ENCODE data around the gene ADIPOQ. TPM values are rescaled to one million over a fixed set of nuclear protein-coding genes. Genes with fewer than 3 reads are reported as not detected.

ADIPOQ gene
- total and polyA plus RNA-seq, 2 of the 13 experiments (the other 11 are each of a cell fraction or from before 2014, with no cell fraction given) = not detected

DNA sequence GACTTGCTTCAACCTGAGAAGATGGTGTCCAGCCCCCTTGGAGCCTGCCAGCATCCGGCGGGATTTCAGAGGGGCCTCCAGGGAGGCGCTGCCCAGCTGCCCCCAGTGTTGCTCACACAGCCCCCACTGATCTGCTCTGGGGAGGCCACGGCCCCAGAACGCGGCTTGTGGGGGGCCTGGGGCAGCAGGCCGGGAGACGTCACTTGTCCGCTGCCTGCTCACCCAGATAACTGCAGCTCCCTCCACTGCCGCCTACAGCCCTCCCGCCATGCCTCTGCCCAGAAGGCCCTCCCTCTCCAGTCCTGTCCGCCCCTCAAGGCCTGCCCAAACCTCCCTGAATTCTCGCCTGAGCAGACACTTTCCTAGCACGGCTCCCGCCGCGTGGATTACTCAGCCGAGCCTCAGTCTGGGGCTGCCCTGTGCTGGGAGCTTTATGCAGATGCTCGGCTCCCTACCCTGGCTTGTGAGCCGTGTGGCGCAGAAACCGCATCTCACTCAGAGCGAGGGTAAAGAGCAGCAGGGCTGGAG, 17.2 kb upstream of the ADIPOQ start (continued):
- TF ChIP-seq, protein P1, sequence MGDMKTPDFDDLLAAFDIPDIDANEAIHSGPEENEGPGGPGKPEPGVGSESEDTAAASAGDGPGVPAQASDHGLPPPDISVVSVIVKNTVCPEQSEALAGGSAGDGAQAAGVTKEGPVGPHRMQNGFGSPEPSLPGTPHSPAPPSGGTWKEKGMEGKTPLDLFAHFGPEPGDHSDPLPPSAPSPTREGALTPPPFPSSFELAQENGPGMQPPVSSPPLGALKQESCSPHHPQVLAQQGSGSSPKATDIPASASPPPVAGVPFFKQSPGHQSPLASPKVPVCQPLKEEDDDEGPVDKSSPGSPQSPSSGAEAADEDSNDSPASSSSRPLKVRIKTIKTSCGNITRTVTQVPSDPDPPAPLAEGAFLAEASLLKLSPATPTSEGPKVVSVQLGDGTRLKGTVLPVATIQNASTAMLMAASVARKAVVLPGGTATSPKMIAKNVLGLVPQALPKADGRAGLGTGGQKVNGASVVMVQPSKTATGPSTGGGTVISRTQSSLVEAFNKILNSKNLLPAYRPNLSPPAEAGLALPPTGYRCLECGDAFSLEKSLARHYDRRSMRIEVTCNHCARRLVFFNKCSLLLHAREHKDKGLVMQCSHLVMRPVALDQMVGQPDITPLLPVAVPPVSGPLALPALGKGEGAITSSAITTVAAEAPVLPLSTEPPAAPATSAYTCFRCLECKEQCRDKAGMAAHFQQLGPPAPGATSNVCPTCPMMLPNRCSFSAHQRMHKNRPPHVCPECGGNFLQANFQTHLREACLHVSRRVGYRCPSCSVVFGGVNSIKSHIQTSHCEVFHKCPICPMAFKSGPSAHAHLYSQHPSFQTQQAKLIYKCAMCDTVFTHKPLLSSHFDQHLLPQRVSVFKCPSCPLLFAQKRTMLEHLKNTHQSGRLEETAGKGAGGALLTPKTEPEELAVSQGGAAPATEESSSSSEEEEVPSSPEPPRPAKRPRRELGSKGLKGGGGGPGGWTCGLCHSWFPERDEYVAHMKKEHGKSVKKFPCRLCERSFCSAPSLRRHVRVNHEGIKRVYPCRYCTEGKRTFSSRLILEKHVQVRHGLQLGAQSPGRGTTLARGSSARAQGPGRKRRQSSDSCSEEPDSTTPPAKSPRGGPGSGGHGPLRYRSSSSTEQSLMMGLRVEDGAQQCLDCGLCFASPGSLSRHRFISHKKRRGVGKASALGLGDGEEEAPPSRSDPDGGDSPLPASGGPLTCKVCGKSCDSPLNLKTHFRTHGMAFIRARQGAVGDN (CRISPR knock-in tag; IDR thresholded peaks at IDR 0.05) = peak; percentile 69
- TF ChIP-seq, protein P2, sequence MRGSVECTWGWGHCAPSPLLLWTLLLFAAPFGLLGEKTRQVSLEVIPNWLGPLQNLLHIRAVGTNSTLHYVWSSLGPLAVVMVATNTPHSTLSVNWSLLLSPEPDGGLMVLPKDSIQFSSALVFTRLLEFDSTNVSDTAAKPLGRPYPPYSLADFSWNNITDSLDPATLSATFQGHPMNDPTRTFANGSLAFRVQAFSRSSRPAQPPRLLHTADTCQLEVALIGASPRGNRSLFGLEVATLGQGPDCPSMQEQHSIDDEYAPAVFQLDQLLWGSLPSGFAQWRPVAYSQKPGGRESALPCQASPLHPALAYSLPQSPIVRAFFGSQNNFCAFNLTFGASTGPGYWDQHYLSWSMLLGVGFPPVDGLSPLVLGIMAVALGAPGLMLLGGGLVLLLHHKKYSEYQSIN (CRISPR knock-in tag; IDR thresholded peaks at IDR 0.05; ENCODE audit: borderline replicate concordance) = no peak
- TF ChIP-seq ZNF101 (CRISPR knock-in tag; IDR thresholded peaks at IDR 0.05; ENCODE audit: borderline replicate concordance, low read depth) (no peak), MYC (CRISPR knock-in tag; IDR thresholded peaks at IDR 0.05; ENCODE audit: borderline replicate concordance) (no peak), SRY (CRISPR knock-in tag; IDR thresholded peaks at IDR 0.05) (no peak), MED8 (CRISPR knock-in tag; IDR thresholded peaks at IDR 0.05; ENCODE audit: insufficient replicate concordance) (no peak), ZNF720 (CRISPR knock-in tag; IDR thresholded peaks at IDR 0.05) (no peak), ZNF350 (CRISPR knock-in tag; IDR thresholded peaks at IDR 0.05; ENCODE audit: borderline replicate concordance, low read depth) (no peak), ZNF891 (CRISPR knock-in tag; IDR thresholded peaks at IDR 0.05) (no peak), FIP1L1 (IDR thresholded peaks at IDR 0.05; ENCODE audit: borderline replicate concordance, insufficient read depth, low read depth, low read length) (no peak), KAT2B (IDR thresholded peaks at IDR 0.05; ENCODE audit: borderline replicate concordance, low read depth, low read length) (no peak), ZNF615 (CRISPR knock-in tag; IDR thresholded peaks at IDR 0.05; ENCODE audit: borderline replicate concordance) (no peak), RFX3 (CRISPR knock-in tag; IDR thresholded peaks at IDR 0.05) (no peak), RBFOX2 (IDR thresholded peaks at IDR 0.05; ENCODE audit: low read depth, low read length) (no peak), ZMAT5 (CRISPR knock-in tag; IDR thresholded peaks at IDR 0.05; ENCODE audit: borderline replicate concordance, low read depth) (no peak), EP300 (IDR thresholded peaks at IDR 0.05; ENCODE audit: low read depth in 2 of 2, low read length in 2 of 2) (no peak), EP300 (CRISPR knock-in tag; IDR thresholded peaks at IDR 0.05; ENCODE audit: borderline replicate concordance) (no peak), HOXA5 (CRISPR knock-in tag; IDR thresholded peaks at IDR 0.05) (no peak), EZH2 (conservative IDR thresholded peaks at IDR 0.05; ENCODE audit: low read depth, low read length) (no peak)
- TF ChIP-seq, protein P3, sequence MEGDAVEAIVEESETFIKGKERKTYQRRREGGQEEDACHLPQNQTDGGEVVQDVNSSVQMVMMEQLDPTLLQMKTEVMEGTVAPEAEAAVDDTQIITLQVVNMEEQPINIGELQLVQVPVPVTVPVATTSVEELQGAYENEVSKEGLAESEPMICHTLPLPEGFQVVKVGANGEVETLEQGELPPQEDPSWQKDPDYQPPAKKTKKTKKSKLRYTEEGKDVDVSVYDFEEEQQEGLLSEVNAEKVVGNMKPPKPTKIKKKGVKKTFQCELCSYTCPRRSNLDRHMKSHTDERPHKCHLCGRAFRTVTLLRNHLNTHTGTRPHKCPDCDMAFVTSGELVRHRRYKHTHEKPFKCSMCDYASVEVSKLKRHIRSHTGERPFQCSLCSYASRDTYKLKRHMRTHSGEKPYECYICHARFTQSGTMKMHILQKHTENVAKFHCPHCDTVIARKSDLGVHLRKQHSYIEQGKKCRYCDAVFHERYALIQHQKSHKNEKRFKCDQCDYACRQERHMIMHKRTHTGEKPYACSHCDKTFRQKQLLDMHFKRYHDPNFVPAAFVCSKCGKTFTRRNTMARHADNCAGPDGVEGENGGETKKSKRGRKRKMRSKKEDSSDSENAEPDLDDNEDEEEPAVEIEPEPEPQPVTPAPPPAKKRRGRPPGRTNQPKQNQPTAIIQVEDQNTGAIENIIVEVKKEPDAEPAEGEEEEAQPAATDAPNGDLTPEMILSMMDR (CRISPR knock-in tag; IDR thresholded peaks at IDR 0.05) = 0 out of 2 replicates have a peak, but pooled peaks have one; percentile 9
- TF ChIP-seq, protein P4, sequence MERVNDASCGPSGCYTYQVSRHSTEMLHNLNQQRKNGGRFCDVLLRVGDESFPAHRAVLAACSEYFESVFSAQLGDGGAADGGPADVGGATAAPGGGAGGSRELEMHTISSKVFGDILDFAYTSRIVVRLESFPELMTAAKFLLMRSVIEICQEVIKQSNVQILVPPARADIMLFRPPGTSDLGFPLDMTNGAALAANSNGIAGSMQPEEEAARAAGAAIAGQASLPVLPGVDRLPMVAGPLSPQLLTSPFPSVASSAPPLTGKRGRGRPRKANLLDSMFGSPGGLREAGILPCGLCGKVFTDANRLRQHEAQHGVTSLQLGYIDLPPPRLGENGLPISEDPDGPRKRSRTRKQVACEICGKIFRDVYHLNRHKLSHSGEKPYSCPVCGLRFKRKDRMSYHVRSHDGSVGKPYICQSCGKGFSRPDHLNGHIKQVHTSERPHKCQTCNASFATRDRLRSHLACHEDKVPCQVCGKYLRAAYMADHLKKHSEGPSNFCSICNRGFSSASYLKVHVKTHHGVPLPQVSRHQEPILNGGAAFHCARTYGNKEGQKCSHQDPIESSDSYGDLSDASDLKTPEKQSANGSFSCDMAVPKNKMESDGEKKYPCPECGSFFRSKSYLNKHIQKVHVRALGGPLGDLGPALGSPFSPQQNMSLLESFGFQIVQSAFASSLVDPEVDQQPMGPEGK (CRISPR knock-in tag; IDR thresholded peaks at IDR 0.05) = no peak
